ENCODE results near the gene CDK5R1.

DNA sequence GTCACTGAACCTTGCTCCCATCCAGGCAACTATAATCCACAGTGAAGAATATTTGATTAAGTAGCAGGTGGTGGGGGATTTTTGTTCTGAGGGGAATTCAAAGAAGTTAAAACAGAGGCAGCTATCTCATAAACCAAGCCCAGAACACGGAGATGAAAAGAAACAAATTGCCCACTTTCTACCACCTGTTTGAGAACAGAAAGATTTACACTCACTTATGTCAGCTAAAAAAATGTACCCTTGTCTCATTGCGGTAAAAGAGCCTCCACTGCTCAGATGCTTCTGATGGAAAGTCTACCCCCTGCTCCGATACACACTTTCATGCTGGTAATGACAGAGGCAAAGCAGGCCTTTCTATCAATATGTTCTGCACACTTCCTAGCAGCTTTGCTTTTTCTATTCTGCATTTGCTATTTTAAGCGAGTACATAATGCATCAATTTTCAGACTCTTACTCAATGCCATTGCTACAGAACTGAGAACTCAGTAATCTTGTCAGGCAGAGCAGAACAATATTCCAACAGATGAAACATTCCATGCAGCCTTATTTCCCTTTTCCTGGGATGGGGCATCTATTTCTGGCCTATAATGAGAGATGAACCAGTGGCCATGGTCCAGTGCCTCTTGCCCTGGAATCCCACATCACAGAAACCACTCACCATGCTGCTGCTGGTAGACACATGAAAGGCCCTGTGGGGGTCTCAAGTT lies 29.0 kb downstream of the CDK5R1 start:
- TF ChIP-seq, protein P1, sequence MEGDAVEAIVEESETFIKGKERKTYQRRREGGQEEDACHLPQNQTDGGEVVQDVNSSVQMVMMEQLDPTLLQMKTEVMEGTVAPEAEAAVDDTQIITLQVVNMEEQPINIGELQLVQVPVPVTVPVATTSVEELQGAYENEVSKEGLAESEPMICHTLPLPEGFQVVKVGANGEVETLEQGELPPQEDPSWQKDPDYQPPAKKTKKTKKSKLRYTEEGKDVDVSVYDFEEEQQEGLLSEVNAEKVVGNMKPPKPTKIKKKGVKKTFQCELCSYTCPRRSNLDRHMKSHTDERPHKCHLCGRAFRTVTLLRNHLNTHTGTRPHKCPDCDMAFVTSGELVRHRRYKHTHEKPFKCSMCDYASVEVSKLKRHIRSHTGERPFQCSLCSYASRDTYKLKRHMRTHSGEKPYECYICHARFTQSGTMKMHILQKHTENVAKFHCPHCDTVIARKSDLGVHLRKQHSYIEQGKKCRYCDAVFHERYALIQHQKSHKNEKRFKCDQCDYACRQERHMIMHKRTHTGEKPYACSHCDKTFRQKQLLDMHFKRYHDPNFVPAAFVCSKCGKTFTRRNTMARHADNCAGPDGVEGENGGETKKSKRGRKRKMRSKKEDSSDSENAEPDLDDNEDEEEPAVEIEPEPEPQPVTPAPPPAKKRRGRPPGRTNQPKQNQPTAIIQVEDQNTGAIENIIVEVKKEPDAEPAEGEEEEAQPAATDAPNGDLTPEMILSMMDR (IDR thresholded peaks at IDR 0.05), result no peak
- no peak for TF ChIP-seq POLR2A (IDR thresholded peaks at IDR 0.05)
